Stimulated activated CD8-positive, alpha-beta memory T cell treated with anti-CD3 and anti-CD28 coated beads, Interleukin-4, amount 100 ng/mL, for 24 hours (primary cell): ENCODE data around the gene KLHL8.
"Not testable (repeated sequence)": the region's sequence is repeated elsewhere in the genome, so short reads cannot be mapped to it uniquely, and the experiment has no call there.

Experiments
- DNase-seq: peaks from one replicate; pipeline ENCODE4 v3.0.0-alpha.2; 2020; ENCODE audit warnings: low read depth

Gene KLHL8

GRCh38 chr4:87179751-87180150, 40.7 kb downstream of the KLHL8 start:
- no peak for DNase-seq

- DNase-seq, result no peak
Observed at GRCh38 chr4:87174672-87175071, 45.7 kb downstream of the KLHL8 start.

- DNase-seq, result no peak
Observed at GRCh38 chr4:87171944-87172343, 48.5 kb downstream of the KLHL8 start.

- no peak for DNase-seq
Observed at GRCh38 chr4:87166296-87166854, 54.0 kb downstream of the KLHL8 start.

- no peak for DNase-seq
Observed at GRCh38 chr4:87165892-87166291, 54.5 kb downstream of the KLHL8 start.

- no peak for DNase-seq
Observed at GRCh38 chr4:87153078-87153870, 67.1 kb downstream of the KLHL8 start.

- DNase-seq, result no peak
Observed at GRCh38 chr4:87152310-87153041, 67.9 kb downstream of the KLHL8 start.

GRCh38 chr4:87151730-87152129, 68.7 kb downstream of the KLHL8 start:
- no peak for DNase-seq

- no peak for DNase-seq
Observed at GRCh38 chr4:87150498-87151261, 69.7 kb downstream of the KLHL8 start.

- DNase-seq, result no peak
Observed at GRCh38 chr4:87147116-87147515, 73.3 kb downstream of the KLHL8 start.

GRCh38 chr4:87145934-87146333, 74.5 kb downstream of the KLHL8 start:
- not testable (repeated sequence) for DNase-seq

GRCh38 chr4:87144356-87144755, 76.1 kb downstream of the KLHL8 start:
- DNase-seq, result no peak

- no peak for DNase-seq
Observed at GRCh38 chr4:87141428-87141827, 79.0 kb downstream of the KLHL8 start.

- no peak for DNase-seq
Observed at GRCh38 chr4:87134122-87134521, 86.3 kb downstream of the KLHL8 start.

- DNase-seq, result no peak
Observed at GRCh38 chr4:87133183-87133582, 87.2 kb downstream of the KLHL8 start.

- DNase-seq, result no peak
Observed at GRCh38 chr4:87132035-87132434, 88.4 kb downstream of the KLHL8 start.

- DNase-seq, result no peak
Observed at GRCh38 chr4:87130985-87131703, 89.3 kb downstream of the KLHL8 start.

- no peak for DNase-seq
Observed at GRCh38 chr4:87129681-87130080, 90.7 kb downstream of the KLHL8 start.

GRCh38 chr4:87128006-87128705, 92.3 kb downstream of the KLHL8 start:
- DNase-seq, result no peak

- DNase-seq, result no peak
Observed at GRCh38 chr4:87126056-87126455, 94.4 kb downstream of the KLHL8 start.

- no peak for DNase-seq
Observed at GRCh38 chr4:87122252-87122651, 98.2 kb downstream of the KLHL8 start.
